ENCODE results near the gene CDKN2B. TPM values are rescaled to one million over a fixed set of nuclear protein-coding genes. Genes with fewer than 3 reads are reported as not detected.
"Not testable (repeated sequence)": the region's sequence is repeated elsewhere in the genome, so short reads cannot be mapped to it uniquely, and the experiment has no call there.

The CDKN2B gene
- total RNA-seq, 1 donor from 2014 or later: 4.0 TPM

DNA sequence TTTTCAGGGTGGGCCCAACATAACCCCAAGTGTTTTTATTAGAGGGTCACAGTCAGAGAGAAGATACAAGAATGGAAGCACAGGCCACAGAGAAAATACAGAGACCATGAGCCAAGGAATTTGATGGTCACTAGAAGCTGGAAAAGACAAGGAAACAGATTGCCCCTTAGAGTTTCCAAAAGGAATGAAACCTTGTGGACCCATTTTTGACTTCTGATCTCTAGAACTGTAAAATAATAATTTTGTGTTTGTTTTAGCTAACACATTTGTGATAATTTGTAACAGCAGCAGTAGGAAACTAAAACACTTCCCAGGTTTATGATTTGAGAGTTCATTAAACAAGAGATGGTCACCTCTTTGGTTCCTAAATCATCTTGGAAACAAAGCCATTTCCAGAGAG is 36.7 kb downstream of the CDKN2B start:
- intact Hi-C loops (cut with micrococcal nuclease): loop anchor here (10.0 kb wide), 1 partner anchor 472 kb away; the partner anchor contains the start of gene DMRTA1

DNA sequence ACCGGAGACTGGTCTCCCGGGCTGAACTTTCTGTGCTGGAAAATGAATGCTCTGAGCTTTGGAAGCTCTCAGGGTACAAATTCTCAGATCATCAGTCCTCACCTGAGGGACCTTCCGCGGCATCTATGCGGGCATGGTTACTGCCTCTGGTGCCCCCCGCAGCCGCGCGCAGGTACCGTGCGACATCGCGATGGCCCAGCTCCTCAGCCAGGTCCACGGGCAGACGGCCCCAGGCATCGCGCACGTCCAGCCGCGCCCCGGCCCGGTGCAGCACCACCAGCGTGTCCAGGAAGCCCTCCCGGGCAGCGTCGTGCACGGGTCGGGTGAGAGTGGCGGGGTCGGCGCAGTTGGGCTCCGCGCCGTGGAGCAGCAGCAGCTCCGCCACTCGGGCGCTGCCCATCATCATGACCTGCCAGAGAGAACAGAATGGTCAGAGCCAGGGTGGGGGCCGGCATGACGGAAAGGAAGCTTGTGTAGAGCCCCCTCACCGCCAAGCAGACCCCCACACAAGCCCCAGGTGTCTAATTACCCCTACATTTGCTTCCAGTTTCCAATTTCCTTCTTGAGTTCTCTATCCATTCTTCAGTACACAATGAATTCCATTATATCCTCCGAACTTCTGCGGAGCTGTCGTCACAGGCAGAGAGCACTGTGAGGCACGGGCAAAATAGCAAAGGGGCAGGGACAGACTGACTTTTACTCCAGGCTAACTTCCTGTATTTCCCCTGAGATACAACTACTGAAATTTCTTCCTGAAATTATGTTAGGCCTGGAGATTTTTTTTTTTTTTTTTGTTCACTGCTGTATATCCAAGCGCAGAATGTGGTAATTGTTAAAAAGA is 38.1 kb downstream of the CDKN2B start:
- intact Hi-C loops (cut with micrococcal nuclease): loop anchor here (10.0 kb wide), 1 partner anchor 474 kb away; the partner anchor contains the start of gene DMRTA1

DNA sequence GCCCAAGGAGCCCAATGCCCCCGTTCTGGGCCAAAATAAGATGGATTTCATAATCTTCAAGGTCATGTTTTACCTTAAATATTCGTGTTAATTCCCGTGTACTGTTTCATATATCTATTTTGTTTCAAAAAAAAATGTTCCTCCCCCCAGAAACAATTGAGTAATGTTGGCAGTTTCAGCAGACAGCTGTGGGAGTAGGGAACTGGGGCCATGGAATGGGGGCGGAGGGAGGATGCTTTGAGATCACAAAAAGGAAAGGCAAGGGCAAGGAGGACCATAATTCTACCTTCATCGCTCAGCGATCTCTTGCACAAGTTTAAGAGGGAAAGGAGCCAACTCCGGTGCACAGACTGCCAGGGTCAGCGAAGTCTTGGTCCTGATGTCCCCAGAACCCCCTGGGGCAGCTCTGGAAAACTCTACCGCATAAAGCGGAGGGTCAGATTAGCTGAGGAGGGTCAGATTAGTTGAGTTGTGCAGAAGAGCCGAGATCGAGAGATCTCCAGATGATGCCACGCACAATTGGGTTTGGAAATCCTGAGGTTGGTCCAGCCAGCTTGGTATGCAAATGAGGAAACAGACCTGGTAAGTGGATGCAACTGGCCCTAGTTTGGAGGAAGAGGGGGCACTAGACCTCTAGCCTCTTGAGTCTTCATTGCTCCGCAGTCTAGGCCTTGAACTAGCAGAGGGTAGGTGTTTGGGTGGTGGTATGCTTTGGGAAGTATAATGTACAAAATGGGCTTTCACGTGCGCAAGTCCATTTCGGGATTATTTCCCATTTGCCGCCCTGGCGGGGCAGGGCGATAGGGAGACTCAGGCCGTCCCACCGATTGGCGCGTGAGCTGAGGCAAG is 38.9 kb downstream of the CDKN2B start:
- intact Hi-C loops (cut with micrococcal nuclease): loop anchor here (1.0 to 10.0 kb wide), 2 partner anchors 35 to 475 kb away; partner anchors contain the start of gene DMRTA1

DNA sequence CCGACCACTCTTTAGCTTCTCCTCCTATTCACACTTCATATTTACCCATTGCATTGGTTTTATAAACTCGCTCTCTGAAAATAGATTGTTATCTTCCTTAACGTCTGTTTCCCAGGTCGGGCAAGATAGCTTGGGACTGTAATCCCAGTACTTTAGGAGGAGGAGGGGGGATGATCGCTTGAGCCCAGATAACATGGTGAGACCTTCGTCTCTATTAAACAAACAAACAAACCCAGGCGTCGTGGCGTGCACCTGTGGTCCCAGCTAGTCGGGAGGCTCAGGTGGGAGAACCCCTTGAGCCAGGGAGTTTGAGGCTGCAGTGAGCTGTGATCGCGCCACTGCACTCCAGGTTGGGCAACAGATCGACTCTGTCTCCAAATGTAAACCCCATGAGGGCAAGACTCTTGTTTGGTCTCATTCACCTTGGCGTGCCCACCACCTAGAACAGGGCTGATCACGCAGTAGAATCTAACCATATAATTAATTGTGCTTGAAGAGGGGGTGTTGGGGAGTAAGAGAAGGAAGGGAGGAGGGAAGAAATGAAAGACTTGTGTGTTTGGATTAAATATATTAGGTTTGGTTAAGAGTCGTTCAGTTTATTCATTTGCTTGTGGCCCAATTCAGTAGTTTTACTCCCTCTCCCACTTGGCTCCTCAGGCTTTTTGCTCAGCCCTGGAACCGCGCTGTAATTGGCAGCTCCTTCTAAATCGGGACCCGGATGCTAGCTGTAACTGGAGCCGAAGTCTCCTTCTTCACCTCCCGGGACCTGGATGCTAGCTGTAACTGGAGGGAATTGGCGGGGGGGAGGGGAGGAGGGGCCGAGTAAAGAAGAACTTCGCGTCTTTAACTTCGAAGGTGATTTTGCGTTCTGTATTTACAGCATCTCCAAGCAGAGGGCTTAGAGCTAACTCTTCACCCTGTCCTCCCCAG is 39.8 kb downstream of the CDKN2B start:
- intact Hi-C loops (cut with micrococcal nuclease): loop anchor here (1.0 kb wide), 1 partner anchor 36 kb away; no protein-coding TSS in a partner anchor

DNA sequence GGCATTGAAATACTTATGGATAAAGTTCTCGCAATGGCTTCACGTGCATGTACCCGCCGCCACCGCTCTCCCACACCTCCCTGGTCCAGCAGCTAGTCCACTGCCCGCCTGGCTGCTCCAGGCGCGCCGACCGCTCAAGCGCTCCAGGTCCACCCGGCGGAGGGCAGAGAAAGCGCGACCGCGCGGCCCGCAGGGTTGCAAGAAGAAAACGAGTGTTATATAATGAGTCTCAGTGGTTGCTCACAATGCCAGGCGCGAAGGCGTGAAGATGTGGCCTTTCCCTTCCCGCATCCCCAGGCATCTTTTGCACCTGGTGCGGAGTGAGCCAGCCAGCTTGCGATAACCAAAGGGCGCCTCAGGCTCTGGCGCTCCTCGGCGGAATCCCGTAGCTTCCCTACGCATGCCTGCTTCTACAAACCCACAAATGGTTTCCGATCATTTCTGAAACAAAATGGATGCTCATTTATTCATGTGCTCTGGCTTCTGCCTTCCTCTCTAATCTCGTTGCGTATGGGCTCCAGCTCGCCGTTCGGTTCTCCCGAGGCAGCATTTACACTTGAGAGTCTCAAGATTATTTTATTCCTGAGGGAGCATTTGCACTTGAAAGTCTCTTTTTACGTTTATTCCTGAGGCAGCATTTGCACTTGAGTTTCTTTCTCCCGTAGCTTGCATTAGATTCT is 40.6 kb downstream of the CDKN2B start:
- intact Hi-C loops (cut with micrococcal nuclease): loop anchor here (1.0 kb wide), 2 partner anchors 21 to 37 kb away; no protein-coding TSS in a partner anchor

DNA sequence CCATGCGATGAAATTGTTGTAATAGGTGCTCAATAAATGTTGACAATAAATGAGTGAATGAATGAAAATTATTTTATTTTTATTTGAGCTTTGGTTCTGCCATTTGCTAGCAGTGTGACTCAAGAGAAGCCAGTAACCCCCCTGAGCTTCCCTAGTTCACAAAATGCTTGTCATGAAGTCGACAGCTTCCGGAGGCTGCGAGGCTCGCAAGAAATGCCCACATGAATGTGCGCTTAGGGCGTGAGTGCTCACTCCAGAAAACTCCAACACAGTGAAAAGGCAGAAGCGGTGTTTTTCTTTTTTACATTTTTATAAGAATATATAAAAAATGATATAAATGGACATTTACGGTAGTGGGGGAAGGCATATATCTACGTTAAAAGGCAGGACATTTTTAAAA is 41.4 kb downstream of the CDKN2B start:
- intact Hi-C loops (cut with micrococcal nuclease): loop anchor here (1.0 kb wide), 2 partner anchors 8 to 22 kb away; no protein-coding TSS in a partner anchor

DNA sequence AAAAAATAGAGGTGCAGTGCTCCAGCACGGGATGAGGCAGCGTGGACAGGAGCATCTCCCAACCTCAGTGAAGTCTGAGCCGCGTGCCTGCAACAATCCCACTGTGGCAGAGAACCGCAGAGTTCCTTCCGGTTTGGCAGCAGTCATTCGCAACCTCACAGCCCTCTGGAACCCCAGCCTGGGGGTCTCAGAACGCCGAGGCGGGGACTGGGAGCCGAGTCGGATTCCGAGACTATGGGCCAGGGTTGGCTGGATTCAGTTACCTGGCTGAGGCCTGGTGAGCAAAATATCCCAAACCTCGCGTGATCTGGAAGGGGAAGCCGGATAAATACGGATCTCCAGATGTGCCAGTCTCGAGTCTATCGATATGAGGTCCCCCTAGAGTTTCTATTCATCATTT is 41.9 kb downstream of the CDKN2B start:
- intact Hi-C loops (cut with micrococcal nuclease): loop anchor here (1.0 kb wide), 1 partner anchor 8 kb away; no protein-coding TSS in a partner anchor

DNA sequence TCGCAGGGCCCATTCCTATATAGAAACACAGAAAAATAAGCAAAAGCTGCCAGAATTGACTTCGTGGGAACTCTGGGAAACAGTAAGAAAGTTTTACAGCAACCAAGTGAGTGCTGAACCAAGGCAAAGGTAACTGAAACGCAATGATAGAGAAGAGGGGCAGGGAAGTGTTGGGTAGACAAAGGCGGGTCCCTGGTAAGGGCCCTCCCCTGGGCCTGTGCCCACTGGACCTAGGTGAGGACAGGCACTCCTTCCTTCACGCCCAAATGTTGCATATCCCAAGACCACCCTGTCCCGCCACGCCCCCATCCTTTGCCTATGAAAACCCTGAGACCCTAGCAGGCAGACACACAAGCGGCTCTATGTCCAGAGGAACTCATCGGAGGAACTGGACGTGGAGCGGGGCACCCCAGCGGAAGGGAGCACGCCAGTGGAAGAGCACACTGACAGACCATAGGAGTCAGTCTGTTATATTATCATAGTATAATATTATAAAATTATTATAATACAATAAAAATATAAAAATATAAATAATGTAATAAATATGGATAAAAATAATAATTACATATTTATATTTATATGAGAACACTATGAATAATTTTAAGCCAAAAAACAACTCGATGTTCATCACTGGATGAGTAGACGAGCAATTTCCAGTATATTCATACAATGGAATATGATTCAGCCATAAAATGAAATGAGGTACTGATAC is 42.8 kb downstream of the CDKN2B start:
- intact Hi-C loops (cut with micrococcal nuclease): no loop called here

DNA sequence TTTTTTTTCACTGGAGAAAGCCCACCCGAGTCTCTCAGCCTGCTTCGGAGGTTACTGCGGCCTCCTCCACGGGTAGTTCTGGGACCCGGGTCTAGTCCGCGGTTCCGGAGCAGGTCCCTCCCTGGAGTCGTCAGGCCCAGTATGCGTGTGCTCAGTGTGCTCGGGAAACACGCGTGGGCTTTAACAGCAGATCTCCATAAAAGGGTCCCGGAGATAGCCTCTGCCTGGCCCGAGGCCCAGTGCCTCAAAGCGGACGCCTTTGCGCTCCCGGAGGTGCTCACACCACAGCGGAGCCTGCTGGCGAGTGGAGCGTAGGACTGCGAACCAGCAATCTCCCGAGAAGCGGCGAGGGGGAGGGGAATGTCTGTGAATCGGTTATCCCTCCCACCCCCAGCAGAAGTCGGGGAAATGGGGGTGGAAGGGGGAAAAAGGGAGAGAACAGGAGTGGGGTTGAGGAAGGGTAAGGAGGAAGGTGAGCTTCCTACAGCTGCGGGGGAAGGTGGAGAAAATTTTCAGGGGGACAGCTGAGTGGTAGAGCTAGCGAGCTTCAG is 43.6 kb downstream of the CDKN2B start:
- intact Hi-C loops (cut with micrococcal nuclease): loop anchor here (1.0 kb wide), 4 partner anchors 29 to 274 kb away; partner anchors contain the start of genes CDKN2A and CDKN2B-AS1

DNA sequence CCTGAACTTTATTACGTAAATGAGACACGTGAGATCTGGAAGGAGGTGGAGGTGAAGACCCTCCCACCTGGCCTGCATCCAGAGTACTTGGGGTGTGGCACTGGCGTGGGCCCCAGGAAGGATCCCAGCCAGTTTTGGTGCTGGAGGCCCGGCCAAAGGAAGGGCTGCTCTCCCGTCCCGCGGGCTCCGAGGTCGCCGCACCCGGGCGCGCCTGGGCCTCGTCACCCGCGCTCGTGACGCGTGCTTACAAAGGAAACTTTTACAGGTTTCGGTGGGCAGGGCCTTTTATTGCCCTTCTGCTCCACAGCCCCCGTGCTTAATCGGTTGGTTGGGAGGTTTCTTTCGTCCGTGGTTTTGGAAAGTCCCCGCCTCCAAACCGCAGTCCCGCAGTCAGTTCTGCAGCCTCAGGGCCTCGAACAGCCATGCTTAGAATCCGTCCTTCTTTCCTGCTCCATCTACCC is 44.1 kb downstream of the CDKN2B start:
- intact Hi-C loops (cut with micrococcal nuclease): loop anchor here (1.0 kb wide), 4 partner anchors 29 to 274 kb away; partner anchors contain the start of genes CDKN2A and CDKN2B-AS1

DNA sequence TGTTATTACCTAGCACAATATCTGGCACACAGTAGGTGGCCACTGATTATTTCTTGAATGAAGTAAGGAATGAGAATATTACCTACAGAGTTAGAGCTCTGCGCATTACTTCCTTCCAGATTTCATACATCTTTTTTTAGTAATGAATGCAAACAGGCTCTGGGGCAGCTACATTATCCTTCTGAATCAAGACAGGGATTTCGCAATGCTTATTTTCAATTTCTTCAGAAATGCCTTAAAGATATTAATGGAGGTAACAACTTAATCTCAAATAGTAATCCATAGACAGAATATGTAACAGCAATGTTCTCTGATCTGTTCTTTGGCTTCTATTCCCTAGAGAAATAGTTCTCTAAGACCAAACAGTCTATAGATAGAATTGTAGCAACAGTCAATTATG is 47.5 kb downstream of the CDKN2B start:
- intact Hi-C loops (cut with micrococcal nuclease): no loop called here

DNA sequence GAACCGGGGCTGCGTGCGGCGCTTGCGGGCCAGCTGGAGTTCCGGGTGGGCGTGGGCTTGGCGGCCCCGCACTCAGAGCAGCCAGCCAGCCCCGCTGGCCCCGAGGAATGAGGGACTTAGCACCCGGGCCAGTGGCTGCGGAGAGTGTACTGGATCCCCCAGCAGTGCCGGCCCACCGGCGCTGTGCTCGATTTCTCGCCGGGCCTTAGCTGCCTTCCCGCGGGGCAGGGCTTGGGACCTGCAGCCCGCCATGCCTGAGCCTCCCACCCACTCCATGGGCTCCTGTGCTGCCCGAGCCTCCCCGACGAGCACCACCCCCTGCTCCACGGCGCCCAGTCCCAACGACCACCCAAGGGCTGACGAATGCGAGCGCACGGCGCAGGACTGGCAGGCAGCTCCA is 49.8 kb downstream of the CDKN2B start:
- intact Hi-C loops (cut with micrococcal nuclease): not testable (repeated sequence)

DNA sequence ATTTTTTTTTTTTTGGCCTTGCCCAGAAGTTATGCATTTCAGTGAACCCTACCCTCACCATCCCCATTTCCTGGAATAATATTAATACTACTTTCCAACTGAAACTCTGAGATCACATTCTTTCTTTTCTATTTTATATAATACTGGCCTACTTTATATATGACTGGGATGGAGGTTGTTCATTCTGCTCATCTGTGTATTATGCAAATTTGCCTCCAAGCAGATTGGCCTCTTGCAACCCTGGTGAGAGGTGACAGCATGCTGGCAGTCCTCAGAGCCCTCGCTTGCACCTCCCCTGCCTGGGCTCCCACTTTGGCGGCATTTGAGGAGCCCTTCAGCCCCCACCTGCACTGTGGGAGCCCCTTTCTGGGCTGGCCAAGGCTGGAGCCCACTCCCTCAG is 50.3 kb downstream of the CDKN2B start:
- intact Hi-C loops (cut with micrococcal nuclease): no loop called here

Other genes with a start within 250 kb of the CDKN2B start
- gene MTAP, start 206.7 kb downstream of the CDKN2B start, total RNA-seq: 63.7 and 64.4 TPM in 2 replicates
- 21.2 and 24.1 TPM in 2 replicates for gene CDKN2A, start 14.9 kb downstream of the CDKN2B start, total RNA-seq
- 4.2 and 5.4 TPM in 2 replicates for gene CDKN2B-AS1, start 14.5 kb downstream of the CDKN2B start, total RNA-seq

All from T-helper 2 cell treated with Interferon-gamma antibody and Interleukin-4, amounts not matched to agents 100 ng/mL and 5 ng/mL, for 36 hours (primary cell).